Heart left ventricle (tissue), 13 donors: ENCODE data around the gene RND2.

ENCODE experiments used
- POLR2A ChIP-seq, 2 donors: fragments of 450-650 bp; IDR thresholded peaks; one replicate each; pipeline ENCODE4 v1.6.1; 2017; ENCODE audit warnings: antibody characterized with exemption in 2 of 2, mild to moderate bottlenecking in 2 of 2, moderate library complexity in 2 of 2
- TF ChIP-seq, protein P1 (sequence below), 12 donors: fragments of 200-600 bp; sonication (generic) in 4 of 12; IDR thresholded peaks; one replicate each; pipeline versions ENCODE4 v1.5.0 to v1.8.0; 2018 to 2022; ENCODE audit warnings: antibody characterized with exemption in 12 of 12, mild to moderate bottlenecking in 5 of 12
- donor health status: ischemic (EF 13 %, LVEDD 7.1; RV severe dilation, severe dysfunction).
- donor health status: DM: no; HTN: yes; CAD: no.
- donor health status: DM: no; HTN: no; CAD: no.
- donor health status: ischemic (EF 25% LVEDD 6.9; RV normal size, moderate dysfunction).
- donor health status: ischemic (EF 25% LVEDD 5.7; RV mildly dilated, moderate dysfunction).
- donor health status: ischemic (EF 35%, LVEDD 5.7; RV mildly dilated, moderate dysfunction).
- donor health status: nonischemic (EF 11% LVEDD 7.7; RV severe dilation, severe dysfunction).
- donor health status: DM: yes; HTN: yes; CAD: no.
- donor health status: PGD.
- donor health status: ischemic (EF 29% LVEDD 5.4; RV normal size, mild dysfunction).
- donor health status: nonischemic (EF 23%, LVEDD 6.1; RV moderate dilation, normal function).

- TF ChIP-seq, protein P1, sequence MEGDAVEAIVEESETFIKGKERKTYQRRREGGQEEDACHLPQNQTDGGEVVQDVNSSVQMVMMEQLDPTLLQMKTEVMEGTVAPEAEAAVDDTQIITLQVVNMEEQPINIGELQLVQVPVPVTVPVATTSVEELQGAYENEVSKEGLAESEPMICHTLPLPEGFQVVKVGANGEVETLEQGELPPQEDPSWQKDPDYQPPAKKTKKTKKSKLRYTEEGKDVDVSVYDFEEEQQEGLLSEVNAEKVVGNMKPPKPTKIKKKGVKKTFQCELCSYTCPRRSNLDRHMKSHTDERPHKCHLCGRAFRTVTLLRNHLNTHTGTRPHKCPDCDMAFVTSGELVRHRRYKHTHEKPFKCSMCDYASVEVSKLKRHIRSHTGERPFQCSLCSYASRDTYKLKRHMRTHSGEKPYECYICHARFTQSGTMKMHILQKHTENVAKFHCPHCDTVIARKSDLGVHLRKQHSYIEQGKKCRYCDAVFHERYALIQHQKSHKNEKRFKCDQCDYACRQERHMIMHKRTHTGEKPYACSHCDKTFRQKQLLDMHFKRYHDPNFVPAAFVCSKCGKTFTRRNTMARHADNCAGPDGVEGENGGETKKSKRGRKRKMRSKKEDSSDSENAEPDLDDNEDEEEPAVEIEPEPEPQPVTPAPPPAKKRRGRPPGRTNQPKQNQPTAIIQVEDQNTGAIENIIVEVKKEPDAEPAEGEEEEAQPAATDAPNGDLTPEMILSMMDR (IDR thresholded peaks at IDR 0.05): no peak
- TF ChIP-seq POLR2A (IDR thresholded peaks at IDR 0.05): no peak
These were observed 45.3 kb upstream of the RND2 start, which contains the start of gene PTGES3L for GRCh38 chr17:42979511-42980273.
